K562 (cell line): Measurements from ENCODE around the gene SPATA24. TPM values are rescaled to one million over a fixed set of nuclear protein-coding genes. Genes with fewer than 3 reads are reported as not detected.

ENCODE experiments used
- GATA2 ChIP-seq: sonication (generic); formaldehyde crosslinking; IDR thresholded peaks from 2 replicates; pipeline ENCODE4 v1.4.0; 2020; ENCODE audit warnings: mild to moderate bottlenecking, missing genetic modification reagents
- HNRNPLL ChIP-seq: fragments of 200-400 bp; formaldehyde crosslinking; IDR thresholded peaks from 2 replicates; pipeline ENCODE4 v1.6.1; 2017; ENCODE audit warnings: low read length, low read depth, mild to moderate bottlenecking; ENCODE audit not compliant: poor library complexity, severe bottlenecking
- ILK ChIP-seq: fragments of 450-650 bp; IDR thresholded peaks from 2 replicates; pipeline ENCODE4 v1.6.1; 2016; ENCODE audit warnings: missing genetic modification characterization, low read depth, mild to moderate bottlenecking, missing compliant biosample characterization, moderate library complexity, borderline replicate concordance
- MECOM ChIP-seq: fragments of 250-450 bp; sonication (Bioruptor Pico); IDR thresholded peaks from 2 replicates; pipeline ENCODE4 v1.8.0; 2022; ENCODE audit warnings: inconsistent platforms
- MITF ChIP-seq: IDR thresholded peaks from 2 replicates; pipeline ENCODE4 v1.6.1; 2014; ENCODE audit warnings: antibody characterized with exemption
- MYBL2 ChIP-seq, 2 experiments: fragments of 450-650 bp in 1 of 2; sonication (generic) in 1 of 2; formaldehyde crosslinking in 1 of 2; IDR thresholded peaks; 2 replicates each; pipeline versions ENCODE4 v1.6.1 to v1.8.1; 2017 to 2022; ENCODE audit warnings: borderline replicate concordance in 1 of 2, inconsistent platforms in 1 of 2, low read depth in 1 of 2, mild to moderate bottlenecking in 1 of 2, missing genetic modification reagents in 1 of 2, moderate library complexity in 1 of 2
- NFE2 ChIP-seq: IDR thresholded peaks from 2 replicates; pipeline ENCODE4 v1.6.1; 2014; ENCODE audit warnings: antibody characterized with exemption, low read depth
- PKNOX1 ChIP-seq: fragments of 450-650 bp; IDR thresholded peaks from 2 replicates; pipeline ENCODE4 v1.6.1; 2016
- RFX5 ChIP-seq: IDR thresholded peaks from 2 replicates; pipeline ENCODE4 v1.6.1; 2011; ENCODE audit warnings: low read depth, mild to moderate bottlenecking, improper control_type of control experiment, low read length
- SUPT5H ChIP-seq: fragments of 450-650 bp; IDR thresholded peaks from 2 replicates; pipeline ENCODE4 v1.6.1; 2016
- ZBED1 ChIP-seq: IDR thresholded peaks from 2 replicates; pipeline ENCODE4 v1.6.1; 2014
- ZKSCAN3 ChIP-seq: fragments of 250-450 bp; sonication (Bioruptor Pico); IDR thresholded peaks from 2 replicates; pipeline ENCODE4 v1.4.0; 2020
- ZNF146 ChIP-seq: IDR thresholded peaks from one replicate; pipeline ENCODE4 v1.6.1; 2018; ENCODE audit warnings: missing compliant biosample characterization; ENCODE audit not compliant: unreplicated experiment
- ZNF407 ChIP-seq: fragments of 450-650 bp; IDR thresholded peaks from 2 replicates; pipeline ENCODE4 v1.6.1; 2016; ENCODE audit warnings: low read depth
- ZNF668 ChIP-seq: fragments of 250-450 bp; sonication (Bioruptor Pico); IDR thresholded peaks from 2 replicates; pipeline ENCODE4 v1.8.0; 2022; ENCODE audit warnings: mild to moderate bottlenecking, inconsistent platforms
- ZNF695 ChIP-seq: fragments of 450-650 bp; formaldehyde crosslinking; IDR thresholded peaks from 2 replicates; pipeline ENCODE4 v1.4.0; 2020; ENCODE audit warnings: mild to moderate bottlenecking, moderate library complexity
- ZNF76 ChIP-seq: fragments of 250-450 bp; sonication (Bioruptor Pico); IDR thresholded peaks from 2 replicates; pipeline ENCODE4 v1.4.0; 2020; ENCODE audit warnings: mild to moderate bottlenecking, moderate library complexity, borderline replicate concordance
- polyA plus RNA-seq, 8 experiments: library from polyadenylated mRNA; depleted of rRNA in 4 of 8; stranded (reverse) in 5 of 8; unstranded in 3 of 8; fragments of >200 nt; fragmentation: Nextera tagmentation in 2 of 8; fragmentation: Illumina TruSeq in 1 of 8; extraction: Ambion mirVana in 2 of 8; extraction: Trizol in 1 of 8; gene quantifications; 2 replicates each; pipeline versions ENCODE4 v1.2.1 to v1.2.3, GENCODE V29; 2011 to 2014; ENCODE audit warnings: inconsistent platforms in 1 of 8, missing spikeins in 1 of 8
- total RNA-seq, 7 experiments: library from RNA; depleted of rRNA in 6 of 7; stranded (reverse); fragments of >200 nt in 6 of 7; fragmentation: Illumina TruSeq in 2 of 7; extraction: Trizol in 2 of 7; gene quantifications; 2 replicates each; pipeline versions ENCODE4 v1.2.1 to v1.2.3, GENCODE V29; 2011 to 2021; ENCODE audit warnings: low replicate concordance in 1 of 7

Gene SPATA24
- total and polyA plus RNA-seq, 9 of the 15 experiments (the other 6 are each of a cell fraction or from before 2014, with no cell fraction given), result 4.1 to 12.6 (median 8.0) TPM

GRCh38 chr5:139439013-139439903 is 35.4 kb upstream of the SPATA24 start, which contains the start of gene DNAJC18 (continued):
- TF ChIP-seq ZNF407, result no peak
- no peak for TF ChIP-seq ZNF695 (CRISPR knock-in tag)
- TF ChIP-seq ZBED1, result no peak
- no peak for TF ChIP-seq HNRNPLL
- no peak for TF ChIP-seq ZKSCAN3 (CRISPR knock-in tag)
- TF ChIP-seq ILK (tag), result no peak
- TF ChIP-seq GATA2 (CRISPR knock-in tag), result peak; percentile 69
- TF ChIP-seq ZNF76 (CRISPR knock-in tag), result no peak; the same call in 1 of the 2 replicates
- no peak for TF ChIP-seq RFX5
- TF ChIP-seq ZNF146 (CRISPR knock-in tag), result no peak
- peak; percentile 60 for TF ChIP-seq PKNOX1
- TF ChIP-seq MYBL2 (IDR thresholded peaks at IDR 0.05; ENCODE audit: low read depth), result no peak
- TF ChIP-seq MYBL2 (CRISPR knock-in tag; IDR thresholded peaks at IDR 0.05; ENCODE audit: borderline replicate concordance), result no peak
- no peak for TF ChIP-seq NFE2
- no peak for TF ChIP-seq MITF
- TF ChIP-seq MECOM (CRISPR knock-in tag), result no peak
- peak; percentile 57; the same call in 1 of the 2 replicates for TF ChIP-seq SUPT5H
- TF ChIP-seq ZNF668, result no peak
